K562 (cell line): Measurements from ENCODE around the gene OCRL. TPM values are rescaled to one million over a fixed set of nuclear protein-coding genes. Genes with fewer than 3 reads are reported as not detected.

ENCODE experiments used
- ARNT ChIP-seq, 2 experiments: fragments of 450-650 bp; IDR thresholded peaks; 2 replicates each; pipeline ENCODE4 v1.6.1; 2016; ENCODE audit warnings: mild to moderate bottlenecking in 1 of 2
- CCNT2 ChIP-seq: IDR thresholded peaks from 2 replicates; pipeline ENCODE4 v1.6.1; 2011; ENCODE audit warnings: borderline replicate concordance, low read depth, mild to moderate bottlenecking, moderate library complexity, mixed read lengths, low read length; ENCODE audit not compliant: insufficient read length; ENCODE audit errors: extremely low read depth
- DACH1 ChIP-seq: fragments of 450-650 bp; IDR thresholded peaks from 2 replicates; pipeline ENCODE4 v1.6.1; 2018; ENCODE audit not compliant: partially characterized antibody
- E2F6 ChIP-seq, 2 experiments: IDR thresholded peaks; 2 replicates each; pipeline ENCODE4 v1.6.1; 2011; ENCODE audit warnings: borderline replicate concordance in 1 of 2, control low read depth in 1 of 2, low read depth in 1 of 2, low read length in 1 of 2, mild to moderate bottlenecking in 1 of 2, mixed read lengths in 1 of 2, moderate library complexity in 1 of 2; ENCODE audit not compliant: insufficient read depth in 1 of 2, insufficient read length in 1 of 2, poor library complexity in 1 of 2, severe bottlenecking in 1 of 2; ENCODE audit errors: extremely low read depth in 1 of 2
- E4F1 ChIP-seq: fragments of 250-450 bp; sonication (Bioruptor Pico); IDR thresholded peaks from 2 replicates; pipeline ENCODE4 v1.5.0; 2021; ENCODE audit warnings: mild to moderate bottlenecking, borderline replicate concordance
- KDM5B ChIP-seq: fragments of 200-600 bp; sonication (generic); IDR thresholded peaks from 2 replicates; pipeline ENCODE4 v1.6.1; 2012; ENCODE audit warnings: low read depth, mild to moderate bottlenecking, moderate library complexity, low read length, control low read depth, inconsistent platforms; ENCODE audit not compliant: insufficient replicate concordance
- PHF21A ChIP-seq: fragments of 450-650 bp; IDR thresholded peaks from 2 replicates; pipeline ENCODE4 v1.6.1; 2017; ENCODE audit warnings: low read depth, borderline replicate concordance
- POLR2G ChIP-seq: fragments of 200-400 bp; formaldehyde crosslinking; IDR thresholded peaks from 2 replicates; pipeline ENCODE4 v1.6.1; 2017; ENCODE audit warnings: low read depth, mild to moderate bottlenecking, antibody characterized with exemption, low read length, moderate library complexity
- SAP30 ChIP-seq: fragments of 200-600 bp; sonication (generic); IDR thresholded peaks from 2 replicates; pipeline ENCODE4 v1.6.1; 2012; ENCODE audit warnings: borderline replicate concordance, low read depth, mild to moderate bottlenecking, moderate library complexity, low read length, control low read depth, inconsistent platforms; ENCODE audit not compliant: insufficient read depth, poor library complexity, severe bottlenecking
- SIN3B ChIP-seq: fragments of 450-650 bp; IDR thresholded peaks from 2 replicates; pipeline ENCODE4 v1.6.1; 2017; ENCODE audit warnings: low read depth, mild to moderate bottlenecking, moderate library complexity
- SREBF2 ChIP-seq: sonication (generic); formaldehyde crosslinking; IDR thresholded peaks from 2 replicates; pipeline ENCODE4 v1.4.0; 2020; ENCODE audit warnings: mild to moderate bottlenecking, missing genetic modification reagents
- TCF15 ChIP-seq: fragments of 250-450 bp; sonication (Bioruptor Pico); IDR thresholded peaks from 2 replicates; pipeline ENCODE4 v1.8.0; 2022; ENCODE audit warnings: moderate library complexity, mild to moderate bottlenecking, inconsistent platforms
- THRB ChIP-seq: fragments of 450-650 bp; formaldehyde crosslinking; conservative IDR thresholded peaks from 2 replicates; pipeline ENCODE4 v1.4.0; 2022; ENCODE audit warnings: mild to moderate bottlenecking, missing genetic modification characterization
- ZBTB17 ChIP-seq: fragments of 450-650 bp; formaldehyde crosslinking; IDR thresholded peaks from 2 replicates; pipeline ENCODE4 v1.4.0; 2020; ENCODE audit warnings: mild to moderate bottlenecking
- ZBTB26 ChIP-seq: fragments of 450-650 bp; formaldehyde crosslinking; IDR thresholded peaks from 2 replicates; pipeline ENCODE4 v1.4.0; 2022; ENCODE audit warnings: missing genetic modification characterization
- ZBTB7A ChIP-seq: IDR thresholded peaks from 2 replicates; pipeline ENCODE4 v1.6.1; 2011; ENCODE audit warnings: low read depth, mild to moderate bottlenecking, low read length, moderate library complexity, borderline replicate concordance; ENCODE audit not compliant: control insufficient read depth
- ZNF140 ChIP-seq: fragments of 250-450 bp; sonication (Bioruptor Pico); IDR thresholded peaks from 2 replicates; pipeline ENCODE4 v1.8.0; 2021; ENCODE audit warnings: moderate library complexity, mild to moderate bottlenecking, inconsistent platforms
- ZNF696 ChIP-seq: fragments of 250-450 bp; sonication (Bioruptor Pico); conservative IDR thresholded peaks from 2 replicates; pipeline ENCODE4 v1.4.0; 2020; ENCODE audit warnings: mild to moderate bottlenecking, moderate library complexity
- polyA plus RNA-seq, 8 experiments: library from polyadenylated mRNA; depleted of rRNA in 4 of 8; stranded (reverse) in 5 of 8; unstranded in 3 of 8; fragments of >200 nt; fragmentation: Nextera tagmentation in 2 of 8; fragmentation: Illumina TruSeq in 1 of 8; extraction: Ambion mirVana in 2 of 8; extraction: Trizol in 1 of 8; gene quantifications; 2 replicates each; pipeline versions ENCODE4 v1.2.1 to v1.2.3, GENCODE V29; 2011 to 2014; ENCODE audit warnings: inconsistent platforms in 1 of 8, missing spikeins in 1 of 8
- total RNA-seq, 7 experiments: library from RNA; depleted of rRNA in 6 of 7; stranded (reverse); fragments of >200 nt in 6 of 7; fragmentation: Illumina TruSeq in 2 of 7; extraction: Trizol in 2 of 7; gene quantifications; 2 replicates each; pipeline versions ENCODE4 v1.2.1 to v1.2.3, GENCODE V29; 2011 to 2021; ENCODE audit warnings: low replicate concordance in 1 of 7

The OCRL gene
- total and polyA plus RNA-seq, 9 of the 15 experiments (the other 6 are each of a cell fraction or from before 2014, with no cell fraction given) = 2.2 to 23.4 (median 11.9) TPM

GRCh38 chrX:129540068-129540653 lies at the start of gene OCRL (continued):
- TF ChIP-seq ZBTB7A (peak; percentile 55; the same call in 1 of the 2 replicates), E2F6 (IDR thresholded peaks at IDR 0.05; ENCODE audit: borderline replicate concordance in 1 of 2, extremely low read depth in 1 of 2, insufficient read depth in 1 of 2, insufficient read length in 1 of 2, low read depth in 1 of 2, low read length in 1 of 2, poor library complexity in 1 of 2, severe bottlenecking in 1 of 2) (peak in 1 of 2 experiments; percentile 39), PHF21A (no peak), SAP30 (no peak), ZNF140 (CRISPR knock-in tag) (no peak), E4F1 (CRISPR knock-in tag) (no peak), ARNT (IDR thresholded peaks at IDR 0.05) (no peak), TCF15 (CRISPR knock-in tag) (no peak), POLR2G (peak; percentile 82), ZNF696 (CRISPR knock-in tag) (no peak), ZBTB26 (no peak), THRB (CRISPR knock-in tag) (no peak), KDM5B (no peak), CCNT2 (peak; percentile 38), SREBF2 (CRISPR knock-in tag) (no peak), DACH1 (no peak), ZBTB17 (CRISPR knock-in tag) (no peak), SIN3B (peak; percentile 42; the same call in 1 of the 2 replicates)
